ENCODE measurements around the gene C11orf71.
A peak's percentile ranks its signal among the peaks of the same experiment; 100 is the strongest.

- peak in 1 of 3 donors; percentile 41 for TF ChIP-seq CTCF (IDR thresholded peaks at IDR 0.05)
- no peak for TF ChIP-seq EP300 (IDR thresholded peaks at IDR 0.05)
- peak; percentile 82 for TF ChIP-seq POLR2A (IDR thresholded peaks at IDR 0.05)
These were observed 39.2 kb upstream of the C11orf71 start, which contains the start of gene REXO2 for GRCh38 chr11:114439229-114440120.

Measured in ovary (tissue), 3 donors.